SU-DHL-6 (cell line): ENCODE measurements around the gene SLC36A3.

Source experiments
- CTCF ChIP-seq: fragments of 200-600 bp; sonication (generic); IDR thresholded peaks from one replicate; pipeline ENCODE4 v1.5.1; 2017; ENCODE audit warnings: antibody characterized with exemption, mild to moderate bottlenecking, low read length, moderate library complexity; ENCODE audit not compliant: insufficient read depth, poor library complexity, severe bottlenecking
- EZH2phosphoT487 ChIP-seq: fragments of 200-600 bp; sonication (generic), shearing (Covaris generic); conservative IDR thresholded peaks from 2 replicates; pipeline ENCODE4 v1.6.1; 2018; ENCODE audit warnings: mild to moderate bottlenecking, antibody characterized with exemption, low read length, moderate library complexity, mixed read lengths

DNA sequence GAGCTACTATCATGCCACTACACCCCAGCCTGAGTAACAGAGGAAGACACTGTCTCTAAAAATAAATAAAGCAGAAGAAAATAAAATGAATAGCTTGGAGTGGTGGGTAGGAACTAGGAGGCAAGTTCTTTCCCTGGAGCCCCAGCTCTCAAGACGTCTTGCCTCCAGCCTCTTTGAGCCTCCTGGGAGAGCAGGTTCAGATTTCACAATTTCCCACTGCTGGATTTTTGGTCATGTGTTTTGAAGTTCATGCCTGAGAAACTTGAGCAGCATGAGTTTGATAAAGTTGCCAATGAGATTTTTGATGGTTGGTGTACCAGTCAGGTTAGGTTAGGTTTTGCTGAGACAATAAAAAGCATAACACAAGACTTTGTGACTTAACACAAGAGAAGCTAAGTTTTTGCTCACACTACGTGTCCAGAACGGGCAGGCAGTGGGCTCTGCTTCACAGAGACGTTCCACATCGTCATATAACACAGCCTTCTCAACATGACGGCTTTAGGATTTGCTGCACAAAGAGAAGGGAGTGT lies 75.6 kb downstream of the SLC36A3 start:
- no peak for TF ChIP-seq CTCF
- TF ChIP-seq EZH2phosphoT487, result no peak
